WI38 (cell line): ENCODE data around the gene STING1.

ENCODE experiments used
- H3K4me3 ChIP-seq: 2 replicates; pipeline ENCODE4 v1.5.1; 2011; ENCODE audit warnings: low read depth, mild to moderate bottlenecking, control low read depth, low read length
- TF ChIP-seq, protein P1 (sequence below): IDR thresholded peaks from 2 replicates; pipeline ENCODE4 v1.5.1; 2012; ENCODE audit warnings: low read depth, mild to moderate bottlenecking, control low read depth, low read length

Gene STING1

DNA sequence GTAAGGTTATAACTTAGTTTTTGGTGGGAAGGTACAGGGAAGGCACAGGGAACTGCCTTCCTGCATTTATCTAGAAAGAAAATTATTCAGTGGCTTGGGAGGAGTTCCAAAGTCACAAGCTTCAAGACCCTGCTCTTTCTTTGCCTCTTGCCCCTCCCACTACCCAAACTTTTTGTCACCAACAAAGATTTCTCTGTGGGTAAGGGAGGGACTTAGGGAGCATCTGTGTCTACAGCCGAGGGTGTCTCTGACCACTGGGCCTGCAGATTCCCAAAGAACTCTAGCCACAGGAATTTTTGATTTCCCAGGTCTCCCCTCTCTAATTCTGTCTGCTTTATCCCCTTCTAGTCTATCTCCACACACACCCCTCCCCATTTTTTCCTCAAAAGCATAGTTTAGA is 22.1 kb downstream of the STING1 start:
- no peak overlapping the region for H3K4me3 ChIP-seq
- TF ChIP-seq, protein P1, sequence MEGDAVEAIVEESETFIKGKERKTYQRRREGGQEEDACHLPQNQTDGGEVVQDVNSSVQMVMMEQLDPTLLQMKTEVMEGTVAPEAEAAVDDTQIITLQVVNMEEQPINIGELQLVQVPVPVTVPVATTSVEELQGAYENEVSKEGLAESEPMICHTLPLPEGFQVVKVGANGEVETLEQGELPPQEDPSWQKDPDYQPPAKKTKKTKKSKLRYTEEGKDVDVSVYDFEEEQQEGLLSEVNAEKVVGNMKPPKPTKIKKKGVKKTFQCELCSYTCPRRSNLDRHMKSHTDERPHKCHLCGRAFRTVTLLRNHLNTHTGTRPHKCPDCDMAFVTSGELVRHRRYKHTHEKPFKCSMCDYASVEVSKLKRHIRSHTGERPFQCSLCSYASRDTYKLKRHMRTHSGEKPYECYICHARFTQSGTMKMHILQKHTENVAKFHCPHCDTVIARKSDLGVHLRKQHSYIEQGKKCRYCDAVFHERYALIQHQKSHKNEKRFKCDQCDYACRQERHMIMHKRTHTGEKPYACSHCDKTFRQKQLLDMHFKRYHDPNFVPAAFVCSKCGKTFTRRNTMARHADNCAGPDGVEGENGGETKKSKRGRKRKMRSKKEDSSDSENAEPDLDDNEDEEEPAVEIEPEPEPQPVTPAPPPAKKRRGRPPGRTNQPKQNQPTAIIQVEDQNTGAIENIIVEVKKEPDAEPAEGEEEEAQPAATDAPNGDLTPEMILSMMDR = no peak

DNA sequence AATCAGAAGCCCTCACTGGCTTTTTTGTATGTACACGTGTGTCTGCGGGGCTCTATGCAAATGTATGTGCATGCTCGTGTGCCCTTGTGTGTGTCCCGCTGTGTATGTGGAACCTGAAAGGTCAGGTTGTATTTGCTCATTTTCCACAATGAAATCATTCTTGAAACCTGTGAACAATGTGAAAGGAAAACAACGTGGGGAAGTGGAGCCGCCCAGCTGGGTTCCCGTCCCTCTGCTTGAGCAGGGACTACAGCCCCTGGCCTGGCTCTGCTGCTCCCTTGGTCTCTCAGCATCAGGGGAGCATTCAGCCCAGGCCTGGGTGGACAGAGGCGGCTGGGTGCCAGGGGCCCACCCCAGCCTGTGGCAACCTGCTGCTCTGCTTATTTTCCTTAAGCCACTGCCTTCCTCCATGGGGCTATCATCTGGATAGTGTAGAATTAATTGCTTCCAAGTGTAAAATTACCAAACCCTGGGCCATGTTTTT is 23.1 kb downstream of the STING1 start:
- TF ChIP-seq, protein P1 = no peak
- no peak overlapping the region for H3K4me3 ChIP-seq

DNA sequence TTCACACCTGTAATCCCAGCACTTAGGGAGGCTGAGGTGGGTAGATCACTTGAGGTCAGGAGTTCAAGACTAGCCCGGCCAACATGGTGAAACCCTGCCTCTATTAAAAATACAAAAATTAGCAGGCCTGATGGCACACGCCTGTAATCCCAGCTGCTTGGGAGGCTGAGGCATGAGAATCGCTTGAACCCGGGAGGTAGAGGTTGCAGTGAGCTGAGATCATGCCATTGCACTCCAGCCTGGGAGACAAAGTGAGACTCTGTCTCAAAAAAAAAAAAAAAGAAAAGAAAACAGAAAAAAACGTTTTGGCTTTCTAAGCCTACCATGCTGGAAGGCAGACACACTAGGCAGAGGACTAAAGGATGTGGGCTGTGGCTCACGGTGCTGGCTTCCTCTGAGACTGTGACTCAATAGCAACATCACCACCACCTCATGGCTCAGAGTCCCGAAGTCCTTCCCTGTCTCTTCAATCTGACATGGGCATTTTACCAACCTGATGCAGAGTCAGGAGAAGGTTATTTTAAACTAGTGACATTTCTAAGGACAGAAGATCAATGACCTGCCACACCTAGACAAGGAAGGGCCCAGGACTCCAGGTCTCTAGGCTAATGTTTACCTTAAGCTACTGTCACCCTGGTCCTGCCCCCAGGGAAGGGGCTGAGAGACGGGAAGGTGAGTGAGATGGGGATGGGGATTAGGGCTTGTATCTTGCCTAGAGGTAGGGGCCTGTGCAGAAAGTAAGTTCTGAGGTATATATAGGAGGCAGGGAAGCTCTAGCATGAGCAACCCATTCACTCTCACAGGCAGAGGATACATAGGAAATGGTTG is 23.8 kb downstream of the STING1 start:
- no peak overlapping the region for H3K4me3 ChIP-seq
- TF ChIP-seq, protein P1 = no peak

DNA sequence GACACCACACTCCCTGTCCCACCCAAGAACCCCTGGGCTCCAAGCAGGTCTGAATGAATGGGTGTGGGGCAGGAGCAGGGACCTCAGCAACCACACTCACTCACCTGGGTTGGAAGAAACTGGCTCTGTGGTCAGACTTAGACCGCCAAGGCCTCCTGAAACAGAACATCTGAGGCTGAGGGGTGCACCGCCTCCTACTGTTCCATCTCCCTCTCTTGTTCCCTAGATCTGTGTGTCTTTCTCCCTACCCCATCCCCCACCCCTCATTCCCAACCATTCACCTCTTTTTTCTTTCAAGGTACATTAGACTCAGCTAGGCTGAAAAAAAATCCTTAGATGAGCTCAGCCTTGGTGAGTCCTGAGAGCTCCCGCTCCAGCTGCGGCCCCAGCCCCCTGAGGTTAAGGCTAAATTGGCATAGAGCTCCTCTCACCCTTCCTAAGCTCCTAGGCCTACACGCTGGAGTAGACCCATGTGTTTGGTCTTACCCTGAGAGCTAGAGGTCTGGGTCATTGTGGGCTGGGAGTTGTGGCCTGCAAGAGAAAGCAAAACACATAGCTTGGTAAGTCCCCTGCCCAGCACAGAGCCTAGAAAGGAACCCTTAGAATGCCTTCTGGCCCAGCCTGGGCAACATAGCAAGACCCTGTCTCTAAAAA is 24.8 kb downstream of the STING1 start:
- TF ChIP-seq, protein P1 = no peak
- H3K4me3 ChIP-seq = no peak overlapping the region

DNA sequence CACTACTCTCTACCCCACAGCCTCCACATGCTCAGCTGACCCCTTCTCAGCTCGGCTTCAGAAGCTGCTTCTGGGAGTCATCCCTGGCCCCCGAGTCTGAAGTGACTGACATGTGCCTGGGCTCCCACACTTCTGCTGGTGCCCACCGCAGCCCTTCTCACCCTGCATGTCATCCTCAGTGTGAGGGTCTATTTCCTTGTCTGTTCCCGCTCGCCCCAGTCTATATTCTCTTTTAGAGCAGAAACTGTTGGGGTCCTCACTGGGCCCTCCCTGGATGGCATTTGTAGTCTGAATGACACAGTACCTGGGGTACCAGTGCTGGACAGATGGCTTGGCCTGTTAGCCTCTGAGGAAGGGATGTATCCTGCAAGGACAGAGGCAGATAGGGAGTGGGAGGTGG is 25.3 kb downstream of the STING1 start:
- no peak overlapping the region for H3K4me3 ChIP-seq
- TF ChIP-seq, protein P1 = no peak

DNA sequence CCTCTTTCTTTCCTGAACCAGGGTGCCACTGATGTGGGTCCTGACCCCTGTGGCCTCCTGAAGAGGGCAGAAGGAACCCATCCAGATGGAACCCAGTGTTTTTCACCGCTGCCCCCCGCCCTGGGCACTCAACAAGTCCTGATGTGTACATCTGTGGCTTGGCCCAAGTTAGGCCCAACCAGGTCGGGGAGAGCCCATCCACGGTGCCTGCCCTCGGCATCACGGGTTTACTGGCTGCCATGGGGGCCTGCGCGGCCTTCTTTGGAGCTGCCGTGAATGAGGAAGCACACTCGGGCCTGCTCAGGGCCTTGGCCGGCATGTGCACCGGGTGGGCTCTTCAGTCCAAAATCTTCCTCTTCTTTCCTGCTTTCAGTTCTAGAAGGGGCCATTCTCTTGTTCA is 25.8 kb downstream of the STING1 start:
- H3K4me3 ChIP-seq = no peak overlapping the region
- TF ChIP-seq, protein P1 = no peak

DNA sequence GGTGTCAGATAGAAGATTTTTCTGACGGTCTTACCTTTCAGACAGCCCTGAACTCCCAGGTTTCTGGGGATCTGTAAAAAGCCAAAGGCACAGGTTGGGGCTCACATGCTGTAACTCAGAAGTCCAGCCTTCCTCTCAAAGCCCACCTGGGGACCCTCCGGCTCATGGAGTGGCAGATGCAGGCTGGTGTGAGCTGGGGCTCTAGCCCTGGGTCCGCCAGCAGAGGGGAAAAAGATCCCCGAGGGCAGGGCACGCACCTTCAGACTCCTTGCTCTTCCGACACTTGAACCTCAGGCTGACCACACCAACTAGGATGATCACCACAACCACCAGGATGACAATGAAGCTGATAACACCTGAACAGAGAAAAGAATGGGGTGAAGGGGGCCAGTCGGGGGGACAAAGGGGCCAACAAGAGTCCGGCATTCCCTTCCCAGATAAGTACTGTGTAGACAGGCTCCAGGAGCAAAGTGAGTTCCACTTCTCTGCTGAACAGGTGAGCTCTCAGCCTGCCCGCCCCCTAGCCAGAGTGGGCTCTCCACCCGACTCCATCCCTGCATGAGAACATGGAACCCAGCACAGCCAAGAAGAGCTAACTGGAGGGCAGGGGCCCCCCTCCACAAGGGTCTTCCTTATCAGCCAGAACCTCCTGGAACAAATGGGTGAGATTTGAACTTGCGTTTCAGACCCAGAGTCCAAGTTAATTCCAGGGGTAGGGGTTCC is 27.8 kb downstream of the STING1 start:
- TF ChIP-seq, protein P1 = no peak
- no peak overlapping the region for H3K4me3 ChIP-seq
